ENCODE data around the gene RLN3. TPM values are rescaled to one million over a fixed set of nuclear protein-coding genes. Genes with fewer than 3 reads are reported as not detected.

Gene RLN3
- total and polyA plus RNA-seq, 10 of the 15 experiments (the other 5 are each of a cell fraction or from before 2014, with no cell fraction given): not detected

DNA sequence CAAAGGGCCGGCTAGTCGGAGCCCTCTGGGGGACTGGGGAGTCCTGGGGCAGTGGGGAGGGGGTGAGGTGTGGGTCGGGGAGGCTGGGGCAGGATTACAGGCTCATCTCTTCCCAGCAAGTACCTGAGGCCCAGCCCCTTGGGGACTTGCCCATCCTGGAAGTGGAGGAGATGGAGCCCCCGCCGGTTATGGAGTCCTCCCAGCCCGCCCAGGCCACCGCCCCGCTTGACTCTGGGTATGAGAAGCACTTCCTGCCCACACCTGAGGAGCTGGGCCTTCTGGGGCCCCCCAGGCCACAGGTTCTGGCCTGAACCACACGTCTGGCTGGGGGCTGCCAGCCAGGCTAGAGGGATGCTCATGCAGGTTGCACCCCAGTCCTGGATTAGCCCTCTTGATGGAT is 24.0 kb downstream of the RLN3 start:
- DNase-seq (ENCODE audit: low read depth, low spot score): no peak
- TF ChIP-seq PML (IDR thresholded peaks at IDR 0.05; ENCODE audit: low read length) (no peak), WRNIP1 (IDR thresholded peaks at IDR 0.05; ENCODE audit: borderline replicate concordance, low read depth, low read length) (no peak), KAT2A (conservative IDR thresholded peaks at IDR 0.05; ENCODE audit: control insufficient read depth, low read depth, low read length) (no peak), EED (IDR thresholded peaks at IDR 0.05; ENCODE audit: low read depth) (no peak), MTA3 (IDR thresholded peaks at IDR 0.05; ENCODE audit: borderline replicate concordance, low read length) (no peak), ZNF622 (IDR thresholded peaks at IDR 0.05) (no peak), BHLHE40 (IDR thresholded peaks at IDR 0.05; ENCODE audit: borderline replicate concordance in 1 of 2, low read depth in 2 of 2, low read length in 1 of 2) (no peak), GATAD2B (conservative IDR thresholded peaks at IDR 0.05; ENCODE audit: low read depth) (no peak), SRF (IDR thresholded peaks at IDR 0.05; ENCODE audit: low read depth in 2 of 2, low read length in 2 of 2) (no peak), SMAD1 (IDR thresholded peaks at IDR 0.05; ENCODE audit: low read depth, partially characterized antibody) (no peak), RELA (IDR thresholded peaks at IDR 0.05; ENCODE audit: borderline replicate concordance, partially characterized antibody) (no peak), FOXM1 (IDR thresholded peaks at IDR 0.05; ENCODE audit: low read depth, low read length) (no peak), JUNB (IDR thresholded peaks at IDR 0.05) (no peak), E4F1 (IDR thresholded peaks at IDR 0.05; ENCODE audit: borderline replicate concordance, partially characterized antibody) (no peak)
- TF ChIP-seq, protein P1, sequence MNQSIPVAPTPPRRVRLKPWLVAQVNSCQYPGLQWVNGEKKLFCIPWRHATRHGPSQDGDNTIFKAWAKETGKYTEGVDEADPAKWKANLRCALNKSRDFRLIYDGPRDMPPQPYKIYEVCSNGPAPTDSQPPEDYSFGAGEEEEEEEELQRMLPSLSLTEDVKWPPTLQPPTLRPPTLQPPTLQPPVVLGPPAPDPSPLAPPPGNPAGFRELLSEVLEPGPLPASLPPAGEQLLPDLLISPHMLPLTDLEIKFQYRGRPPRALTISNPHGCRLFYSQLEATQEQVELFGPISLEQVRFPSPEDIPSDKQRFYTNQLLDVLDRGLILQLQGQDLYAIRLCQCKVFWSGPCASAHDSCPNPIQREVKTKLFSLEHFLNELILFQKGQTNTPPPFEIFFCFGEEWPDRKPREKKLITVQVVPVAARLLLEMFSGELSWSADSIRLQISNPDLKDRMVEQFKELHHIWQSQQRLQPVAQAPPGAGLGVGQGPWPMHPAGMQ (IDR thresholded peaks at IDR 0.05; ENCODE audit: borderline replicate concordance): no peak
- ATAC-seq: no peak
- no peak overlapping the region for H2AFZ ChIP-seq (ENCODE audit: control insufficient read depth, low read depth, low read length)
- H3K27me3 ChIP-seq (replicated peaks in 1 of 2; ENCODE audit: control insufficient read depth in 2 of 2, insufficient read depth in 2 of 2, low read length in 1 of 2): no peaks in the 10 kb centered on the region; a peak in 1 of 4 replicates
- no peak for FAIRE-seq
- no peak overlapping the region for H3K4me3 ChIP-seq
- no peak overlapping the region for H3K9ac ChIP-seq (ENCODE audit: control insufficient read depth, insufficient read depth, low read length)
- peaks cover 8 to 12% of the 10 kb centered on the region in 2 experiments; a peak in 3 of 4 replicates for H3K36me3 ChIP-seq (ENCODE audit: control insufficient read depth in 2 of 2, insufficient read depth in 2 of 2, low read length in 1 of 2)
- 70% methylated on average over 8 of the region's 9 CpGs for WGBS (ENCODE audit: insufficient coverage, insufficient replicate concordance, low lambda C conversion rate, missing lambda C conversion rate)
- RAD21 ChIA-PET (ENCODE audit: unreplicated experiment): no interaction called here
- H3K79me2 ChIP-seq (ENCODE audit: control insufficient read depth, insufficient read depth, low read length): no peaks in the 10 kb centered on the region
- CTCF ChIA-PET: interaction anchor here (0.5 to 2.4 kb wide), 4 partner anchors 9 to 173 kb away, joined by 3 to 14 read pairs (median 4); no protein-coding TSS in a partner anchor
- H3K9me3 ChIP-seq (replicated peaks; ENCODE audit: control insufficient read depth, insufficient read depth, low read length): peaks cover 2% of the 10 kb centered on the region; the same call in 1 of the 3 replicates
- no peaks in the 10 kb centered on the region for H3K4me1 ChIP-seq (ENCODE audit: control insufficient read depth, insufficient read depth, low read length)
- intact Hi-C loops (cut with micrococcal nuclease; ENCODE audit: unreplicated experiment) (no loop called here), in situ Hi-C loops (cut with MboI) (loop anchor here (25.0 kb wide), 1 partner anchor 765 kb away; no protein-coding TSS in a partner anchor)
- H4K20me1 ChIP-seq (ENCODE audit: control insufficient read depth, insufficient read depth): no peaks in the 10 kb centered on the region
- POLR2A ChIA-PET: no interaction called here
- H3K4me2 ChIP-seq (ENCODE audit: control insufficient read depth, insufficient read depth): no peak overlapping the region
- no TSS peak for BruUV-seq (replicated peaks)
- SMC1A ChIA-PET (ENCODE audit: uncharacterized antibody, unreplicated experiment): interaction anchor here (0.7 kb wide), 1 partner anchor 170 kb away, joined by 3 read pairs; no protein-coding TSS in a partner anchor
- no peak overlapping the region for H3K27ac ChIP-seq (ENCODE audit: control insufficient read depth, insufficient read depth)
